KMS-11 (cell line): ENCODE data around the gene CACNA1D.

ENCODE experiments used
- H2AFZ ChIP-seq: fragments of 200-600 bp; sonication (generic); 2 replicates; pipeline ENCODE4 v1.6.1; 2016; ENCODE audit warnings: antibody characterized with exemption, mixed run types, low read depth
- H3K27ac ChIP-seq: fragments of 200-600 bp; sonication (generic); 2 replicates; pipeline ENCODE4 v1.6.1; 2016; ENCODE audit warnings: mild to moderate bottlenecking, mixed run types
- H3K27me3 ChIP-seq: fragments of 200-600 bp; sonication (generic); 2 replicates; pipeline ENCODE4 v1.6.1; 2017; ENCODE audit warnings: mild to moderate bottlenecking, low read depth, mixed run types, moderate library complexity; ENCODE audit not compliant: insufficient read depth
- H3K36me3 ChIP-seq: fragments of 200-600 bp; sonication (generic); 2 replicates; pipeline ENCODE4 v1.6.1; 2017; ENCODE audit warnings: mild to moderate bottlenecking, mixed run types; ENCODE audit not compliant: insufficient read depth
- H3K4me1 ChIP-seq: fragments of 200-600 bp; sonication (generic); 2 replicates; pipeline ENCODE4 v1.6.1; 2016; ENCODE audit warnings: mild to moderate bottlenecking, low read depth, mixed run types; ENCODE audit not compliant: poor library complexity, severe bottlenecking
- H3K4me2 ChIP-seq: fragments of 200-600 bp; sonication (generic); 2 replicates; pipeline ENCODE4 v1.7.0; 2016; ENCODE audit warnings: mild to moderate bottlenecking, mixed run types
- H3K4me3 ChIP-seq: fragments of 200-600 bp; sonication (generic); IDR thresholded peaks from 2 replicates; pipeline ENCODE4 v1.6.1; 2017; ENCODE audit warnings: low read depth, low read length, mixed read lengths; ENCODE audit not compliant: insufficient read depth
- H3K79me2 ChIP-seq: fragments of 200-600 bp; sonication (generic); 2 replicates; pipeline ENCODE4 v1.6.1; 2016; ENCODE audit warnings: low read depth, mixed run types; ENCODE audit not compliant: insufficient read depth
- H3K9ac ChIP-seq: fragments of 200-600 bp; sonication (generic); 2 replicates; pipeline ENCODE4 v1.6.1; 2016; ENCODE audit warnings: mild to moderate bottlenecking, mixed run types
- H4K20me1 ChIP-seq: fragments of 200-600 bp; sonication (generic); 2 replicates; pipeline ENCODE4 v1.6.1; 2016; ENCODE audit warnings: mild to moderate bottlenecking, mixed run types; ENCODE audit not compliant: insufficient read depth
- TF ChIP-seq, protein P1 (sequence below): fragments of 200-600 bp; sonication (generic); conservative IDR thresholded peaks from 2 replicates; pipeline ENCODE4 v1.6.1; 2017; ENCODE audit warnings: low read depth, mild to moderate bottlenecking, antibody characterized with exemption, low read length, moderate library complexity, mixed read lengths

CACNA1D gene

GRCh38 chr3:53491276-53491675, 3.1 kb upstream of the CACNA1D start:
- no peak overlapping the region for H3K9ac ChIP-seq
- no peaks in the 10 kb centered on the region for H3K27me3 ChIP-seq
- H3K4me1 ChIP-seq: no peaks in the 10 kb centered on the region
- no peaks in the 10 kb centered on the region for H3K79me2 ChIP-seq
- no peak overlapping the region for H3K4me3 ChIP-seq
- no peaks in the 10 kb centered on the region for H4K20me1 ChIP-seq
- no peak overlapping the region for H3K27ac ChIP-seq
- no peak overlapping the region for H2AFZ ChIP-seq
- TF ChIP-seq, protein P1, sequence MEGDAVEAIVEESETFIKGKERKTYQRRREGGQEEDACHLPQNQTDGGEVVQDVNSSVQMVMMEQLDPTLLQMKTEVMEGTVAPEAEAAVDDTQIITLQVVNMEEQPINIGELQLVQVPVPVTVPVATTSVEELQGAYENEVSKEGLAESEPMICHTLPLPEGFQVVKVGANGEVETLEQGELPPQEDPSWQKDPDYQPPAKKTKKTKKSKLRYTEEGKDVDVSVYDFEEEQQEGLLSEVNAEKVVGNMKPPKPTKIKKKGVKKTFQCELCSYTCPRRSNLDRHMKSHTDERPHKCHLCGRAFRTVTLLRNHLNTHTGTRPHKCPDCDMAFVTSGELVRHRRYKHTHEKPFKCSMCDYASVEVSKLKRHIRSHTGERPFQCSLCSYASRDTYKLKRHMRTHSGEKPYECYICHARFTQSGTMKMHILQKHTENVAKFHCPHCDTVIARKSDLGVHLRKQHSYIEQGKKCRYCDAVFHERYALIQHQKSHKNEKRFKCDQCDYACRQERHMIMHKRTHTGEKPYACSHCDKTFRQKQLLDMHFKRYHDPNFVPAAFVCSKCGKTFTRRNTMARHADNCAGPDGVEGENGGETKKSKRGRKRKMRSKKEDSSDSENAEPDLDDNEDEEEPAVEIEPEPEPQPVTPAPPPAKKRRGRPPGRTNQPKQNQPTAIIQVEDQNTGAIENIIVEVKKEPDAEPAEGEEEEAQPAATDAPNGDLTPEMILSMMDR: no peak
- H3K36me3 ChIP-seq: no peaks in the 10 kb centered on the region
- H3K4me2 ChIP-seq: no peak overlapping the region

DNA sequence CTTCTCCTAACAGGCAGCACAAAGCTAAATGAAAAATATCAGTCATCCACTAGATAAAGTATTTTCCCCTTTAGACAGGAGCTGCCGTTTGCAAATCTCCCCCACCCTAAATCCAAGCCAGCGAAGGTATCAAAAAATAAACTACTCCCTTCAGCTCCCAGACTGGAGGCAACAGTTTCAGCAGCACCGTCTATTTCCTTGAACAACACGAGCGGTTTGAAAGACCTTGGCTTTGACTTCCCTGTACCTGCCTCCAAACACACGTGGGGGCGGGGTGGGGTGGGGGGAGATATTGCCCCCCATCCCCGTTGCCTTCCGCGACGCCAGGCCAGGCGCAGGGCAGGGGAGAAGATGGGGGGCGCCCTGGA, 832 bp upstream of the CACNA1D start:
- H2AFZ ChIP-seq: no peak overlapping the region
- H3K79me2 ChIP-seq: no peaks in the 10 kb centered on the region
- no peaks in the 10 kb centered on the region for H3K27me3 ChIP-seq
- TF ChIP-seq, protein P1: no peak
- H3K4me1 ChIP-seq: no peaks in the 10 kb centered on the region
- H3K9ac ChIP-seq: no peak overlapping the region
- no peak overlapping the region for H3K27ac ChIP-seq
- H3K4me3 ChIP-seq: no peak overlapping the region
- no peak overlapping the region for H3K4me2 ChIP-seq
- no peaks in the 10 kb centered on the region for H3K36me3 ChIP-seq
- H4K20me1 ChIP-seq: no peaks in the 10 kb centered on the region

GRCh38 chr3:53495146-53495519, 722 bp downstream of the CACNA1D start:
- H3K27me3 ChIP-seq: no peaks in the 10 kb centered on the region
- H3K4me1 ChIP-seq: no peaks in the 10 kb centered on the region
- TF ChIP-seq, protein P1: no peak
- no peak overlapping the region for H3K4me2 ChIP-seq
- no peaks in the 10 kb centered on the region for H3K36me3 ChIP-seq
- H3K79me2 ChIP-seq: no peaks in the 10 kb centered on the region
- no peak overlapping the region for H3K27ac ChIP-seq
- H3K4me3 ChIP-seq: no peak overlapping the region
- no peak overlapping the region for H3K9ac ChIP-seq
- H4K20me1 ChIP-seq: no peaks in the 10 kb centered on the region
- no peak overlapping the region for H2AFZ ChIP-seq

GRCh38 chr3:53495520-53496391, 1.3 kb downstream of the CACNA1D start:
- TF ChIP-seq, protein P1: no peak
- no peaks in the 10 kb centered on the region for H3K79me2 ChIP-seq
- no peak overlapping the region for H2AFZ ChIP-seq
- no peak overlapping the region for H3K4me2 ChIP-seq
- no peaks in the 10 kb centered on the region for H4K20me1 ChIP-seq
- H3K9ac ChIP-seq: no peak overlapping the region
- no peak overlapping the region for H3K27ac ChIP-seq
- H3K36me3 ChIP-seq: no peaks in the 10 kb centered on the region
- H3K4me3 ChIP-seq: no peak overlapping the region
- no peaks in the 10 kb centered on the region for H3K27me3 ChIP-seq
- H3K4me1 ChIP-seq: no peaks in the 10 kb centered on the region
